Peyer's patch (tissue), 4 donors: Measurements from ENCODE around the gene MYL6B. TPM values are rescaled to one million over a fixed set of nuclear protein-coding genes. Genes with fewer than 3 reads are reported as not detected.

Experiments used
- DNase-seq, 3 donors: peaks; one replicate each; pipeline ENCODE4 v3.0.0-alpha.2; 2017 to 2019
- H3K27ac ChIP-seq, 4 donors: fragments of 200-600 bp; sonication (generic); one replicate each; pipeline ENCODE4 v1.5.1; 2016 to 2019
- H3K27me3 ChIP-seq, 2 donors: fragments of 200-600 bp; sonication (generic); one replicate each; pipeline ENCODE4 v1.5.1; 2019
- H3K36me3 ChIP-seq, 3 donors: fragments of 200-600 bp; sonication (generic); one replicate each; pipeline ENCODE4 v1.5.1; 2016 to 2019
- H3K4me1 ChIP-seq, 4 donors: fragments of 200-600 bp; sonication (generic); one replicate each; pipeline ENCODE4 v1.5.1; 2016 to 2019
- H3K4me3 ChIP-seq, 4 donors: fragments of 200-600 bp; sonication (generic); 1 replicate in 3 of 4; 2 replicates in 1 of 4; pipeline ENCODE4 v1.5.1; 2016 to 2019; ENCODE audit warnings: mild to moderate bottlenecking in 1 of 4
- H3K9me3 ChIP-seq, 4 donors: fragments of 200-600 bp; sonication (generic); one replicate each; pipeline ENCODE4 v1.5.1; 2016 to 2019; ENCODE audit warnings: mild to moderate bottlenecking in 1 of 4
- CTCF ChIP-seq, 6 experiments: fragments of 450-650 bp in 4 of 6; fragments of 200-600 bp in 2 of 6; sonication (generic) in 1 of 6; IDR thresholded peaks; one replicate each; pipeline ENCODE4 v1.5.1; 2017 to 2019; ENCODE audit warnings: antibody characterized with exemption in 6 of 6, mild to moderate bottlenecking in 3 of 6, moderate library complexity in 1 of 6
- POLR2A ChIP-seq, 2 donors: fragments of 450-650 bp; IDR thresholded peaks; one replicate each; pipeline ENCODE4 v1.5.1; 2017; ENCODE audit warnings: antibody characterized with exemption in 2 of 2, mild to moderate bottlenecking in 2 of 2, moderate library complexity in 2 of 2
- total RNA-seq, 4 donors: library from RNA; depleted of rRNA; stranded (reverse); fragments of >200 nt; gene quantifications; one replicate each; pipeline ENCODE4 v1.1.0, GENCODE V29; 2016

The MYL6B gene
- total RNA-seq, 4 donors from 2014 or later: 16.0 to 46.2 (median 21.3) TPM

GRCh38 chr12:56202366-56202765 lies 50.0 kb downstream of the MYL6B start:
- H3K27ac ChIP-seq: no peak overlapping the region

GRCh38 chr12:56202838-56203237 lies 50.5 kb downstream of the MYL6B start:
- Histone ChIP-seq H3K27ac (no peak overlapping the region), H3K9me3 (no peaks in the 10 kb centered on the region), H3K4me1 (peaks cover 0 to 6% (median 0%) of the 10 kb centered on the region in 4 donors), H3K4me3 (no peak overlapping the region), H3K27me3 (no peaks in the 10 kb centered on the region), H3K36me3 (peaks cover 0 to 35% (median 5%) of the 10 kb centered on the region in 3 donors)
- no peak for TF ChIP-seq CTCF (IDR thresholded peaks at IDR 0.05)
- no peak for TF ChIP-seq POLR2A (IDR thresholded peaks at IDR 0.05)
- no peak for DNase-seq

More at GRCh38 chr12:56202366-56202765, 50.0 kb downstream of the MYL6B start:
- Histone ChIP-seq H3K4me3 (no peak overlapping the region), H3K27me3 (no peaks in the 10 kb centered on the region), H3K4me1 (peaks cover 0 to 6% (median 0%) of the 10 kb centered on the region in 4 donors), H3K36me3 (peaks cover 0 to 31% (median 3%) of the 10 kb centered on the region in 3 donors), H3K9me3 (no peaks in the 10 kb centered on the region)
- DNase-seq: no peak
- TF ChIP-seq CTCF (IDR thresholded peaks at IDR 0.05): no peak
- no peak for TF ChIP-seq POLR2A (IDR thresholded peaks at IDR 0.05)

GRCh38 chr12:56204275-56204674 lies 51.9 kb downstream of the MYL6B start:
- peaks cover 0 to 50% (median 5%) of the 10 kb centered on the region in 3 donors for H3K36me3 ChIP-seq
- DNase-seq: no peak
- TF ChIP-seq CTCF (IDR thresholded peaks at IDR 0.05): no peak
- no peak for TF ChIP-seq POLR2A (IDR thresholded peaks at IDR 0.05)
- H3K27me3 ChIP-seq: no peaks in the 10 kb centered on the region
- H3K27ac ChIP-seq: no peak overlapping the region
- no peaks in the 10 kb centered on the region for H3K9me3 ChIP-seq
- peaks cover 0 to 6% (median 0%) of the 10 kb centered on the region in 4 donors for H3K4me1 ChIP-seq
- no peak overlapping the region for H3K4me3 ChIP-seq

- DNase-seq: no peak
- Histone ChIP-seq H3K9me3 (no peaks in the 10 kb centered on the region), H3K4me3 (no peak overlapping the region), H3K27me3 (no peaks in the 10 kb centered on the region), H3K36me3 (peaks cover 3 to 61% (median 5%) of the 10 kb centered on the region in 3 donors), H3K4me1 (peaks cover 0 to 6% (median 0%) of the 10 kb centered on the region in 4 donors), H3K27ac (no peak overlapping the region)
- TF ChIP-seq CTCF (IDR thresholded peaks at IDR 0.05) (no peak), POLR2A (IDR thresholded peaks at IDR 0.05) (no peak)
These were observed 53.1 kb downstream of the MYL6B start for GRCh38 chr12:56205445-56205844.

GRCh38 chr12:56206452-56207166 lies 54.2 kb downstream of the MYL6B start:
- no peak for TF ChIP-seq POLR2A (IDR thresholded peaks at IDR 0.05)
- peak; percentile 29 to 73 (median 62) for TF ChIP-seq CTCF (IDR thresholded peaks at IDR 0.05)
- no peak overlapping the region for H3K4me3 ChIP-seq
- no peaks in the 10 kb centered on the region for H3K9me3 ChIP-seq
- H3K36me3 ChIP-seq: peaks cover 3 to 71% (median 5%) of the 10 kb centered on the region in 3 donors
- peak overlapping the region in 2 of 4 donors; percentile 52 for H3K27ac ChIP-seq
- H3K4me1 ChIP-seq: peaks cover 0 to 6% (median 0%) of the 10 kb centered on the region in 4 donors
- DNase-seq: peak; percentile 60 to 80 (median 67)
- no peaks in the 10 kb centered on the region for H3K27me3 ChIP-seq

Other genes starting within 250 kb of the MYL6B start
- 10 to 100 TPM; 49.1 to 63.7 (median 52.4) TPM for gene PYM1, start 224.7 kb upstream of the MYL6B start, total RNA-seq
- gene DGKA, start 221.4 kb upstream of the MYL6B start, total RNA-seq: 100 to 1,000 TPM; 181 to 447 (median 331) TPM
- gene PMEL, start 186.5 kb upstream of the MYL6B start, total RNA-seq: 1 to 10 TPM; 2.5 to 10.0 (median 3.0) TPM
- gene CDK2, start 185.8 kb upstream of the MYL6B start, total RNA-seq: 10 to 100 TPM in 3 of 4 donors, 1 to 10 TPM in 1; 7.7 to 55.3 (median 13.4) TPM
- gene RAB5B, start 178.5 kb upstream of the MYL6B start, total RNA-seq: 10 to 100 TPM; 70.7 to 96.6 (median 84.2) TPM
- 10 to 100 TPM; 16.5 to 38.9 (median 27.0) TPM for gene SUOX, start 155.3 kb upstream of the MYL6B start, total RNA-seq
- gene IKZF4, start 131.5 kb upstream of the MYL6B start, total RNA-seq: 1 to 10 TPM; 2.8 to 7.4 (median 3.6) TPM
- 1,000 to 10,000 TPM in 1 of 4 donors, 100 to 1,000 TPM in 3; 564 to 1,937 (median 779) TPM for gene RPS26, start 110.7 kb upstream of the MYL6B start, total RNA-seq
- 100 to 1,000 TPM in 3 of 4 donors, 10 to 100 TPM in 1; 61.9 to 532 (median 451) TPM for gene ERBB3, start 72.4 kb upstream of the MYL6B start, total RNA-seq
- 100 to 1,000 TPM in 1 of 4 donors, 10 to 100 TPM in 3; 34.3 to 221 (median 48.7) TPM for gene PA2G4, start 48.0 kb upstream of the MYL6B start, total RNA-seq
- gene RPL41, start 36.0 kb upstream of the MYL6B start, total RNA-seq: 1,000 to 10,000 TPM; 1,852 to 2,996 (median 2,194) TPM
- gene ZC3H10, start 34.3 kb upstream of the MYL6B start, total RNA-seq: 1 to 10 TPM; 2.0 to 5.5 (median 3.8) TPM
- gene ESYT1, start 24.3 kb upstream of the MYL6B start, total RNA-seq: 10 to 100 TPM; 36.3 to 62.7 (median 53.2) TPM
- 1,000 to 10,000 TPM; 1,247 to 1,872 (median 1,541) TPM for gene MYL6, start 5.8 kb downstream of the MYL6B start, total RNA-seq
- 100 to 1,000 TPM in 3 of 4 donors, 10 to 100 TPM in 1; 85.6 to 299 (median 139) TPM for gene SMARCC2, start 36.9 kb downstream of the MYL6B start, total RNA-seq
- gene RNF41, start 69.3 kb downstream of the MYL6B start, total RNA-seq: 10 to 100 TPM; 23.8 to 52.0 (median 37.6) TPM
- gene NABP2, start 71.8 kb downstream of the MYL6B start, total RNA-seq: 10 to 100 TPM; 15.3 to 25.3 (median 23.5) TPM
- gene SLC39A5, start 77.5 kb downstream of the MYL6B start, total RNA-seq: 100 to 1,000 TPM in 3 of 4 donors, 10 to 100 TPM in 1; 96.6 to 950 (median 626) TPM
- 10 to 100 TPM; 30.5 to 48.7 (median 36.6) TPM for gene ANKRD52, start 105.8 kb downstream of the MYL6B start, total RNA-seq
- gene COQ10A, start 114.4 kb downstream of the MYL6B start, total RNA-seq: 10 to 100 TPM in 2 of 4 donors, 1 to 10 TPM in 2; 9.1 to 14.8 (median 11.8) TPM
- 100 to 1,000 TPM; 184 to 228 (median 203) TPM for gene CS, start 147.7 kb downstream of the MYL6B start, total RNA-seq
- 100 to 1,000 TPM in 2 of 4 donors, 10 to 100 TPM in 2; 72.5 to 131 (median 91.0) TPM for gene CNPY2, start 163.4 kb downstream of the MYL6B start, total RNA-seq
- gene PAN2, start 181.4 kb downstream of the MYL6B start, total RNA-seq: 100 to 1,000 TPM in 2 of 4 donors, 10 to 100 TPM in 2; 82.5 to 114 (median 95.4) TPM
- gene IL23A, start 186.3 kb downstream of the MYL6B start, total RNA-seq: 1 to 10 TPM in 2 of 4 donors, not detected in 2; 3.1 to 5.8 TPM
- 100 to 1,000 TPM; 100 to 355 (median 164) TPM for gene STAT2, start 207.5 kb downstream of the MYL6B start, total RNA-seq
- not detected for gene APOF, start 210.3 kb downstream of the MYL6B start, total RNA-seq